PC-3 (cell line): ENCODE measurements around the gene CST4. TPM values are rescaled to one million over a fixed set of nuclear protein-coding genes. Genes with fewer than 3 reads are reported as not detected.

Experiments
- ATAC-seq: fragments of 200-7000 bp; cut with Tn5 transposase; 2 replicates; pipeline ENCODE4 v1.9.1; 2020; ENCODE audit warnings: mild to moderate bottlenecking, moderate library complexity
- BruUV-seq: library from RNA; stranded (reverse); fragments of 400-500 nt; replicated peaks from 2 replicates; lab custom pipeline; 2021; lab: Mats Ljungman, UMichigan
- CTCF ChIA-PET: fragments of 300-600 bp; sonication (Branson Sonifier 250); formaldehyde crosslinking; loops from one replicate; lab custom pipeline; 2022; ENCODE audit warnings: antibody characterized with exemption; lab: Charles Lee
- POLR2A ChIA-PET: fragments of 300-600 bp; sonication (Branson Sonifier 250); formaldehyde crosslinking; loops from one replicate; lab custom pipeline; 2022; ENCODE audit warnings: antibody characterized with exemption; ENCODE audit not compliant: unreplicated experiment; lab: Charles Lee
- DNase-seq: peaks from one replicate; pipeline ENCODE4 v3.0.0-alpha.2; 2015
- H2AFZ ChIP-seq: fragments of 300-600 bp; sonication (generic); 2 replicates; pipeline ENCODE4 v1.6.0; 2016; ENCODE audit warnings: antibody characterized with exemption, low read length
- H3F3A ChIP-seq: fragments of 300-600 bp; sonication (generic); one replicate; pipeline ENCODE4 v1.6.0; 2017; ENCODE audit warnings: antibody characterized with exemption, low read length, control low read depth, mild to moderate bottlenecking; ENCODE audit not compliant: unreplicated experiment
- H3K27ac ChIP-seq: fragments of 300-600 bp; sonication (generic); 2 replicates; pipeline ENCODE4 v1.5.1; 2016; ENCODE audit warnings: mild to moderate bottlenecking, low read length
- H3K27me3 ChIP-seq: fragments of 300-600 bp; sonication (generic); 2 replicates; pipeline ENCODE4 v1.6.1; 2016; ENCODE audit warnings: low read length, mixed read lengths
- H3K36me3 ChIP-seq: fragments of 300-600 bp; sonication (generic); 2 replicates; pipeline ENCODE4 v1.6.1; 2016; ENCODE audit warnings: low read depth, mixed run types, low read length, mixed read lengths
- H3K4me1 ChIP-seq: fragments of 300-600 bp; sonication (generic); 2 replicates; pipeline ENCODE4 v1.5.1; 2016; ENCODE audit warnings: low read length; ENCODE audit not compliant: insufficient read depth
- H3K4me2 ChIP-seq: fragments of 300-600 bp; sonication (generic); 2 replicates; pipeline ENCODE4 v1.6.0; 2016; ENCODE audit warnings: low read length
- H3K4me3 ChIP-seq: fragments of 300-600 bp; sonication (generic); 2 replicates; pipeline ENCODE4 v1.5.1; 2016; ENCODE audit warnings: mild to moderate bottlenecking, low read length, mixed read lengths
- H3K79me2 ChIP-seq: fragments of 300-600 bp; sonication (generic); 2 replicates; pipeline ENCODE4 v1.6.1; 2017; ENCODE audit warnings: low read length, mixed read lengths
- H3K9ac ChIP-seq: fragments of 300-600 bp; sonication (generic); 2 replicates; pipeline ENCODE4 v1.6.0; 2016; ENCODE audit warnings: mild to moderate bottlenecking, low read length
- H3K9me2 ChIP-seq: fragments of 300-600 bp; sonication (generic); replicated peaks from 2 replicates; pipeline ENCODE4 v1.6.1; 2016; ENCODE audit warnings: mixed run types, low read length, mixed read lengths
- H3K9me3 ChIP-seq: fragments of 300-600 bp; sonication (generic); 2 replicates; pipeline ENCODE4 v1.6.1; 2016; ENCODE audit warnings: low read length, mixed read lengths
- H4K20me1 ChIP-seq: fragments of 300-600 bp; sonication (generic); 2 replicates; pipeline ENCODE4 v1.6.1; 2016; ENCODE audit warnings: low read length, mixed read lengths
- CTCF ChIP-seq: fragments of 300-600 bp; sonication (generic); conservative IDR thresholded peaks from 2 replicates; pipeline ENCODE4 v1.5.1; 2017; ENCODE audit warnings: antibody characterized with exemption, low read depth, mild to moderate bottlenecking, low read length
- EZH2 ChIP-seq: fragments of 300-600 bp; sonication (generic); IDR thresholded peaks from one replicate; pipeline ENCODE4 v1.6.1; 2017; ENCODE audit warnings: antibody characterized with exemption, mild to moderate bottlenecking, low read length; ENCODE audit not compliant: unreplicated experiment
- EZH2phosphoT487 ChIP-seq: fragments of 300-600 bp; sonication (generic); IDR thresholded peaks from 2 replicates; pipeline ENCODE4 v1.6.1; 2018; ENCODE audit warnings: mild to moderate bottlenecking, antibody characterized with exemption, low read length, borderline replicate concordance
- intact Hi-C: fragments of 100-400 bp; cut with micrococcal nuclease; formaldehyde crosslinking; loops from 2 replicates; pipeline ENCODE4 v1.9.0; 2023
- total RNA-seq: library from RNA; depleted of rRNA; stranded (reverse); fragments of >200 nt; gene quantifications from 2 replicates; pipeline ENCODE4 v1.2.3, GENCODE V29; 2014

CST4 gene
- total RNA-seq, 1 experiment from 2014 or later, result 0.98 TPM

GRCh38 chr20:23640018-23640601, 48.7 kb downstream of the CST4 start:
- DNase-seq (no peak), ATAC-seq (no peak)
- CTCF ChIA-PET, result no interaction called here
- no TSS peak for BruUV-seq
- Histone ChIP-seq H3F3A (no peaks in the 10 kb centered on the region), H2AFZ (no peak overlapping the region), H3K4me3 (no peak overlapping the region), H3K9me3 (no peaks in the 10 kb centered on the region), H3K9ac (no peak overlapping the region), H3K4me1 (peaks cover 33% of the 10 kb centered on the region), H3K4me2 (no peak overlapping the region), H3K9me2 (no peaks in the 10 kb centered on the region), H4K20me1 (0 out of 2 replicates have a peak, but pooled peaks cover 11% of the 10 kb centered on the region), H3K27ac (no peak overlapping the region), H3K79me2 (peaks cover 26% of the 10 kb centered on the region), H3K27me3 (no peaks in the 10 kb centered on the region), H3K36me3 (no peaks in the 10 kb centered on the region)
- TF ChIP-seq EZH2phosphoT487, result no peak
- no peak for TF ChIP-seq EZH2
- TF ChIP-seq CTCF, result no peak
- POLR2A ChIA-PET, result no interaction called here
- intact Hi-C loops, result no loop called here

- Histone ChIP-seq H3K79me2 (peaks cover 27% of the 10 kb centered on the region), H3K27ac (no peak overlapping the region), H3K4me2 (no peak overlapping the region), H3K4me1 (peaks cover 33% of the 10 kb centered on the region), H3F3A (no peaks in the 10 kb centered on the region), H3K36me3 (0 out of 2 replicates have a peak, but pooled peaks cover 5% of the 10 kb centered on the region), H4K20me1 (0 out of 2 replicates have a peak, but pooled peaks cover 11% of the 10 kb centered on the region), H3K9ac (no peak overlapping the region), H3K9me2 (no peaks in the 10 kb centered on the region), H3K27me3 (no peaks in the 10 kb centered on the region), H3K4me3 (no peak overlapping the region), H2AFZ (no peak overlapping the region), H3K9me3 (no peaks in the 10 kb centered on the region)
- ChIA-PET POLR2A (no interaction called here), CTCF (no interaction called here)
- DNase-seq (peak; percentile 32), ATAC-seq (no peak)
- BruUV-seq, result no TSS peak
- intact Hi-C loops, result no loop called here
- TF ChIP-seq EZH2phosphoT487, result no peak
- no peak for TF ChIP-seq EZH2
- TF ChIP-seq CTCF, result no peak
Observed at GRCh38 chr20:23639490-23639958, 49.3 kb downstream of the CST4 start.

GRCh38 chr20:23638309-23638708, 50.5 kb downstream of the CST4 start:
- Histone ChIP-seq H3K4me3 (no peak overlapping the region), H3K27me3 (no peaks in the 10 kb centered on the region), H3K9me2 (no peaks in the 10 kb centered on the region), H3F3A (no peaks in the 10 kb centered on the region), H3K4me2 (no peak overlapping the region), H3K9ac (no peak overlapping the region), H3K79me2 (peaks cover 27% of the 10 kb centered on the region), H4K20me1 (0 out of 2 replicates have a peak, but pooled peaks cover 11% of the 10 kb centered on the region), H3K36me3 (0 out of 2 replicates have a peak, but pooled peaks cover 5% of the 10 kb centered on the region), H3K9me3 (no peaks in the 10 kb centered on the region), H2AFZ (no peak overlapping the region), H3K27ac (no peak overlapping the region), H3K4me1 (peaks cover 33% of the 10 kb centered on the region)
- CTCF ChIA-PET, result no interaction called here
- DNase-seq, result no peak
- POLR2A ChIA-PET, result no interaction called here
- intact Hi-C loops, result no loop called here
- no TSS peak for BruUV-seq
- TF ChIP-seq CTCF, result no peak
- no peak for TF ChIP-seq EZH2phosphoT487
- TF ChIP-seq EZH2, result no peak
- no peak for ATAC-seq
